ENCODE data around the gene AP2M1. TPM values are rescaled to one million over a fixed set of nuclear protein-coding genes. Genes with fewer than 3 reads are reported as not detected.
A peak's percentile ranks its signal among the peaks of the same experiment; 100 is the strongest.

The AP2M1 gene
- total and polyA plus RNA-seq, 5 donors, result 271 to 340 (median 330) TPM

- intact Hi-C loops (cut with DNase I), result loop anchor here in 1 of 4 donors (10.0 kb wide), 1 partner anchor 71 kb away; the partner anchor contains the start of gene PSMD2
- H3K9me3 ChIP-seq (ENCODE audit: control insufficient read depth, low read length), result no peaks in the 10 kb centered on the region
- H3K27me3 ChIP-seq (ENCODE audit: control insufficient read depth, insufficient read depth), result no peaks in the 10 kb centered on the region
- ATAC-seq (no peak), DNase-seq (no peak)
- no peak overlapping the region for H3K4me3 ChIP-seq (ENCODE audit: low read length)
- no peak overlapping the region for H3K27ac ChIP-seq (ENCODE audit: low read length)
- no peaks in the 10 kb centered on the region for H3K4me1 ChIP-seq (ENCODE audit: control insufficient read depth, insufficient read depth, low read length)
- 77% methylated on average over 3 of the region's 3 CpGs for WGBS
These were observed 49.3 kb downstream of the AP2M1 start for GRCh38 chr3:184223946-184224345.

DNA sequence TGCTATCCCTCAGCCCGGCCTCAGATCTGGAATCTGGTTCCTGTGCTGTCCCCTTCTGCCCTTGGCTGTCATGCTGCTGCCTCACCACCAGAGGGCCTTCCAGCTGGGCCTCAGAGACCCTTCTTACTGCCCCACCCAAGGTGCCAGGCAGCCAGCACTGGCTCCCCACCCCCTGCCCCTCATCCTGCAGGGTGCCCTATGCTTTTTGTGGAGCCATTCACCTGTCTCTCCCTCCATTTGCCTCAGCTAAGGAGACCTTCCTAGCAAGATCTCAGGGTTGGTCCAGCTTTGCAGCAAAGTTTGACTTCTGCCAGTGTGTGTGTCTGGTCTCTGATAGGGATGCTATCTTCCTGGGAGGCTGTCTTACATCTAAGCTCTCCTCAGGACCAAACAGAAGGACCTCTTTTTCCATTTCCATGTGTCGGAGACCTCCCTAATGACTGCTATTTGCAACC lies 52.9 kb downstream of the AP2M1 start:
- Histone ChIP-seq H3K27ac (ENCODE audit: low read length) (no peak overlapping the region), H3K4me1 (ENCODE audit: control insufficient read depth, insufficient read depth, low read length) (no peaks in the 10 kb centered on the region), H3K4me3 (ENCODE audit: low read length) (no peak overlapping the region), H3K27me3 (ENCODE audit: control insufficient read depth, insufficient read depth) (no peaks in the 10 kb centered on the region), H3K9me3 (ENCODE audit: control insufficient read depth, low read length) (no peaks in the 10 kb centered on the region)
- WGBS, result 54% methylated on average over 2 of the region's 2 CpGs
- intact Hi-C loops (cut with DNase I), result loop anchor here in 2 of 4 donors (5.0 to 10.0 kb wide), 2 partner anchors 60 to 67 kb away; partner anchors contain the start of gene PSMD2 (in 1 of the 2)
- DNase-seq (no peak), ATAC-seq (no peak)

DNA sequence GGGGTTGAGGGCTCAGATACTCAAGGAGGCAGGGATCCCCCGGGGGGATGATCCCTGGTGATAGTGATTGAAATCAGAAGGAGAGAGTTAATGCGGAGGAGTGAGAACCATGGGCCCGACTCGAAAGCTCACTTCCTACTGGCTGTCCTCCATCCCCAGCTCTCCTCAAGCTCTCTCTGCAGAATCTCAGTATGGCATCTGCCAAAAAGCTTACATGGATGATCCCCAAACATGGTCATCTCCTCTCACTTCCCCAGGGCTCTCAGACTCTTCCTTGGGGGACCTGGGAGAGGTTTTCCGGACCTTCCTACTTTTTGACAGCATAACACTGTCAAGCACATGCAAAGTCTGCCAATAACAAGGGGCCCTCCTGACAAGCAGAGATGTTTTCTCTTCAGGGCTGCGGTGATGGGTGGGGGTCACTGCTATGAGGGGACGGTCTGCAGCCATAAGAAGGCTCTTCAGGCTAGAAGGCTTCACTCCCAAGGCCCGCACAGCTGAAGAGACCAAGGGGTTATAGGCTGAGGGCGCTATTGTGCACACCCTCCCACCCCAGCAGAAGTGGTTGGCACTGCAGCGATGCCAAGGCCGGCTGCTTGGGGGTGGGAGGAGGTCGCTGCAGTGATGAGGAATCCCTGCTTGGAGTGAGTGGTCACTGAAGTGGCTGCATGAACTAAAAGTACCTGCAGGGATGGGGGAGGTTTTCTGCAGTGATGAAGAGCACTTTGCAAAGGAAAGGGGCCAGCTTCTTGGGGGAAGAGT lies 53.9 kb downstream of the AP2M1 start:
- H3K4me3 ChIP-seq (ENCODE audit: low read length), result no peak overlapping the region
- WGBS, result 32% methylated on average over 12 of the region's 12 CpGs
- intact Hi-C loops (cut with DNase I), result loop anchor here in 2 of 4 donors (5.0 to 10.0 kb wide), 2 partner anchors 59 to 66 kb away; partner anchors contain the start of gene PSMD2 (in 1 of the 2)
- H3K9me3 ChIP-seq (ENCODE audit: control insufficient read depth, low read length), result no peaks in the 10 kb centered on the region
- DNase-seq (no peak), ATAC-seq (no peak)
- H3K4me1 ChIP-seq (ENCODE audit: control insufficient read depth, insufficient read depth, low read length), result no peaks in the 10 kb centered on the region
- no peaks in the 10 kb centered on the region for H3K27me3 ChIP-seq (ENCODE audit: control insufficient read depth, insufficient read depth)
- H3K27ac ChIP-seq (ENCODE audit: low read length), result no peak overlapping the region

GRCh38 chr3:184229394-184230080 lies 54.9 kb downstream of the AP2M1 start, which contains the start of gene VWA5B2:
VWA5B2 (plus strand) TSS chr3:184229585; CDS start chr3:184230529, 944 bp downstream.
- no peaks in the 10 kb centered on the region for H3K4me1 ChIP-seq (ENCODE audit: control insufficient read depth, insufficient read depth, low read length)
- no peaks in the 10 kb centered on the region for H3K27me3 ChIP-seq (ENCODE audit: control insufficient read depth, insufficient read depth)
- DNase-seq, result peak; percentile 70 to 87 (median 86)
- intact Hi-C loops (cut with DNase I), result loop anchor here in 2 of 4 donors (5.0 to 10.0 kb wide), 3 partner anchors 58 to 85 kb away; partner anchors contain the start of gene PSMD2 (in 1 of the 2)
- WGBS, result under 1% methylated on average over 66 of the region's 66 CpGs
- H3K27ac ChIP-seq (ENCODE audit: low read length), result no peak within 1 kb of the TSS
- H3K9me3 ChIP-seq (ENCODE audit: control insufficient read depth, low read length), result no peaks in the 10 kb centered on the region
- peak; percentile 94 to 96 for ATAC-seq
- H3K4me3 ChIP-seq (ENCODE audit: low read length), result peak within 1 kb of the TSS; percentile 50

- no peaks in the 10 kb centered on the region for H3K4me1 ChIP-seq (ENCODE audit: control insufficient read depth, insufficient read depth, low read length)
- ATAC-seq, result no peak
These were observed 55.5 kb downstream of the AP2M1 start for GRCh38 chr3:184230081-184230602.

GRCh38 chr3:184230603-184231528 lies 56.2 kb downstream of the AP2M1 start:
- WGBS, result 4% methylated on average over 79 of the region's 79 CpGs
- H3K27ac ChIP-seq (ENCODE audit: low read length), result no peak overlapping the region
- H3K4me1 ChIP-seq (ENCODE audit: control insufficient read depth, insufficient read depth, low read length), result no peaks in the 10 kb centered on the region
- DNase-seq (peak in 1 of 3 donors; percentile 38), ATAC-seq (no peak)
- H3K27me3 ChIP-seq (ENCODE audit: control insufficient read depth, insufficient read depth), result no peaks in the 10 kb centered on the region
- H3K4me3 ChIP-seq (ENCODE audit: low read length), result peak overlapping the region; percentile 50
- intact Hi-C loops (cut with DNase I), result loop anchor here in 1 of 4 donors (10.0 kb wide), 1 partner anchor 86 kb away; no protein-coding TSS in a partner anchor
- H3K9me3 ChIP-seq (ENCODE audit: control insufficient read depth, low read length), result no peaks in the 10 kb centered on the region

More at GRCh38 chr3:184230081-184230602, 55.5 kb downstream of the AP2M1 start:
- Histone ChIP-seq H3K9me3 (ENCODE audit: control insufficient read depth, low read length) (no peaks in the 10 kb centered on the region), H3K4me3 (ENCODE audit: low read length) (peak overlapping the region; percentile 50), H3K27ac (ENCODE audit: low read length) (no peak overlapping the region), H3K27me3 (ENCODE audit: control insufficient read depth, insufficient read depth) (no peaks in the 10 kb centered on the region)
- DNase-seq, result no peak
- WGBS, result under 1% methylated on average over 61 of the region's 61 CpGs
- intact Hi-C loops (cut with DNase I), result loop anchor here in 1 of 4 donors (10.0 kb wide), 1 partner anchor 85 kb away; no protein-coding TSS in a partner anchor

DNA sequence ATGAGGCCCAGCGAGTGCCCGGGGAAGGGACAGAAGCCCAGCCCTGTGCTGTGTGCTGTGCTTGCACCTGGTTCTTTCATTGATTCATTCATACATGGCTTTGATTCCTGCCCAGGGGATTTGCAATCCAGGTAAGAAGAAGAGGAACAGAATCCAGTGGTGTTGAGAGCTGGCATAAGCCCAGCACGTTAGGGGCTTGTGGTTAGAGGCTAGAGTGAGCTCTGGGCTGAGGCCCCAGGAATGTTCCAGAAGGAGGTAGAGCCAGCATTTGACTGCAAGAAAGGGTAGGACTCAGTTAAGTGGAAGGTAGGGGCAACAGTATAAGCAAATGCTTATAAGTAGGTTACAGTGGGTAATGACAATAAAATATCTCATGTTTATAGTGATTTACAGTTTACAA lies 57.0 kb downstream of the AP2M1 start:
- ATAC-seq, result no peak
- H3K4me1 ChIP-seq (ENCODE audit: control insufficient read depth, insufficient read depth, low read length), result no peaks in the 10 kb centered on the region
- H3K9me3 ChIP-seq (ENCODE audit: control insufficient read depth, low read length), result no peaks in the 10 kb centered on the region
- no peak for DNase-seq
- no peak overlapping the region for H3K27ac ChIP-seq (ENCODE audit: low read length)
- no peaks in the 10 kb centered on the region for H3K27me3 ChIP-seq (ENCODE audit: control insufficient read depth, insufficient read depth)
- 64% methylated on average over 3 of the region's 3 CpGs for WGBS
- intact Hi-C loops (cut with DNase I), result loop anchor here in 1 of 4 donors (10.0 kb wide), 1 partner anchor 87 kb away; no protein-coding TSS in a partner anchor
- H3K4me3 ChIP-seq (ENCODE audit: low read length), result no peak overlapping the region

GRCh38 chr3:184233127-184233843 lies 58.6 kb downstream of the AP2M1 start:
- no peak for DNase-seq
- Histone ChIP-seq H3K9me3 (ENCODE audit: control insufficient read depth, low read length) (no peaks in the 10 kb centered on the region), H3K27me3 (ENCODE audit: control insufficient read depth, insufficient read depth) (no peaks in the 10 kb centered on the region), H3K4me1 (ENCODE audit: control insufficient read depth, insufficient read depth, low read length) (no peaks in the 10 kb centered on the region), H3K27ac (ENCODE audit: low read length) (no peak overlapping the region), H3K4me3 (ENCODE audit: low read length) (no peak overlapping the region)
- intact Hi-C loops (cut with DNase I), result loop anchor here in 1 of 4 donors (10.0 kb wide), 1 partner anchor 88 kb away; no protein-coding TSS in a partner anchor
- 85% methylated on average over 23 of the region's 23 CpGs for WGBS
- no peak for ATAC-seq
